A549 (cell line): ENCODE measurements around the gene FAM151B.
"Not testable (repeated sequence)": the region's sequence is repeated elsewhere in the genome, so short reads cannot be mapped to it uniquely, and the experiment has no call there.

Experiments
- CTCF ChIP-seq: fragments of >200 bp; sonication (Bioruptor Twin); formaldehyde crosslinking; IDR thresholded peaks from 3 replicates; pipeline ENCODE4 v1.5.1; 2016
- EP300 ChIP-seq, 2 experiments: fragments of >200 bp; sonication (Bioruptor Twin); formaldehyde crosslinking; IDR thresholded peaks; 2 replicates in 1 of 2; 3 replicates in 1 of 2; pipeline ENCODE4 v1.6.1; 2016 to 2017
- HEYL ChIP-seq: fragments of 250-450 bp; sonication (Bioruptor Pico); IDR thresholded peaks from 2 replicates; pipeline ENCODE4 v1.8.0; 2021; ENCODE audit warnings: mild to moderate bottlenecking, moderate library complexity
- MAFK ChIP-seq: fragments of 450-650 bp; IDR thresholded peaks from 2 replicates; pipeline ENCODE4 v1.6.1; 2014; ENCODE audit not compliant: partially characterized antibody
- NR3C1 ChIP-seq: fragments of >200 bp; sonication (Bioruptor Twin); formaldehyde crosslinking; IDR thresholded peaks from 3 replicates; pipeline ENCODE4 v1.6.1; 2017
- POLR2A ChIP-seq: IDR thresholded peaks from 2 replicates; pipeline ENCODE4 v1.6.1; 2012; ENCODE audit warnings: mild to moderate bottlenecking, low read length
- REST ChIP-seq: fragments of 200-600 bp; sonication (generic); IDR thresholded peaks from 2 replicates; pipeline ENCODE4 v1.6.1; 2016; ENCODE audit warnings: antibody characterized with exemption, mild to moderate bottlenecking, moderate library complexity
- RFX5 ChIP-seq: fragments of 450-650 bp; IDR thresholded peaks from 2 replicates; pipeline ENCODE4 v1.7.1; 2014; ENCODE audit warnings: antibody characterized with exemption, mild to moderate bottlenecking, moderate library complexity

- not testable (repeated sequence) for TF ChIP-seq EP300 (IDR thresholded peaks at IDR 0.05); CTCF; MAFK; POLR2A; NR3C1; REST; HEYL (CRISPR knock-in tag); RFX5
Measured at GRCh38 chr5:80470631-80471030, 17.3 kb upstream of the FAM151B start.
